Measurements from ENCODE around the gene SARS1.
"Not testable (repeated sequence)": the region's sequence is repeated elsewhere in the genome, so short reads cannot be mapped to it uniquely, and the experiment has no call there.

The SARS1 gene

GRCh38 chr1:109191891-109192290, 21.8 kb upstream of the SARS1 start:
- in situ Hi-C loops (cut with MboI; ENCODE audit: low sequenced_read_pairs) = no loop called here

- in situ Hi-C loops (cut with MboI; ENCODE audit: low sequenced_read_pairs) = no loop called here
Observed at GRCh38 chr1:109192433-109192832, 21.3 kb upstream of the SARS1 start.

- in situ Hi-C loops (cut with MboI; ENCODE audit: low sequenced_read_pairs) = no loop called here
Observed at GRCh38 chr1:109193653-109194590, 19.8 kb upstream of the SARS1 start.

- in situ Hi-C loops (cut with MboI; ENCODE audit: low sequenced_read_pairs) = no loop called here
Observed at GRCh38 chr1:109197158-109198042, 16.3 kb upstream of the SARS1 start.

GRCh38 chr1:109198043-109198695, 15.5 kb upstream of the SARS1 start:
- in situ Hi-C loops (cut with MboI; ENCODE audit: low sequenced_read_pairs) = no loop called here

- in situ Hi-C loops (cut with MboI; ENCODE audit: low sequenced_read_pairs) = no loop called here
Observed at GRCh38 chr1:109198745-109199144, 15.0 kb upstream of the SARS1 start.

- in situ Hi-C loops (cut with MboI; ENCODE audit: low sequenced_read_pairs) = no loop called here
Observed at GRCh38 chr1:109199710-109200109, 14.0 kb upstream of the SARS1 start.

GRCh38 chr1:109201123-109201703, 12.5 kb upstream of the SARS1 start:
- in situ Hi-C loops (cut with MboI; ENCODE audit: low sequenced_read_pairs) = no loop called here

GRCh38 chr1:109204484-109204883, 9.2 kb upstream of the SARS1 start:
- in situ Hi-C loops (cut with MboI; ENCODE audit: low sequenced_read_pairs) = no loop called here

- in situ Hi-C loops (cut with MboI; ENCODE audit: low sequenced_read_pairs) = no loop called here
Observed at GRCh38 chr1:109206339-109206738, 7.4 kb upstream of the SARS1 start.

- in situ Hi-C loops (cut with MboI; ENCODE audit: low sequenced_read_pairs) = no loop called here
Observed at GRCh38 chr1:109207467-109208103, 6.1 kb upstream of the SARS1 start.

- in situ Hi-C loops (cut with MboI; ENCODE audit: low sequenced_read_pairs) = no loop called here
Observed at GRCh38 chr1:109208394-109208793, 5.3 kb upstream of the SARS1 start.

GRCh38 chr1:109208836-109209463, 4.8 kb upstream of the SARS1 start:
- in situ Hi-C loops (cut with MboI; ENCODE audit: low sequenced_read_pairs) = no loop called here

- in situ Hi-C loops (cut with MboI; ENCODE audit: low sequenced_read_pairs) = no loop called here
Observed at GRCh38 chr1:109210058-109210457, 3.7 kb upstream of the SARS1 start.

GRCh38 chr1:109213345-109213823, 334 bp upstream of the SARS1 start:
- in situ Hi-C loops (cut with MboI; ENCODE audit: low sequenced_read_pairs) = no loop called here

- in situ Hi-C loops (cut with MboI; ENCODE audit: low sequenced_read_pairs) = no loop called here
Observed at GRCh38 chr1:109214695-109215623, 1.2 kb downstream of the SARS1 start.

GRCh38 chr1:109216662-109217061, 2.9 kb downstream of the SARS1 start:
- in situ Hi-C loops (cut with MboI; ENCODE audit: low sequenced_read_pairs) = no loop called here

GRCh38 chr1:109218516-109218915, 4.8 kb downstream of the SARS1 start:
- in situ Hi-C loops (cut with MboI; ENCODE audit: low sequenced_read_pairs) = no loop called here

GRCh38 chr1:109221201-109221600, 7.5 kb downstream of the SARS1 start:
- in situ Hi-C loops (cut with MboI; ENCODE audit: low sequenced_read_pairs) = not testable (repeated sequence)
